Neural progenitor cell (in vitro differentiated cells): ENCODE results near the gene ABHD14A. TPM values are rescaled to one million over a fixed set of nuclear protein-coding genes. Genes with fewer than 3 reads are reported as not detected.

Source experiments
- DNase-seq: peaks from one replicate; pipeline ENCODE4 v3.0.0-alpha.2; 2016; ENCODE audit warnings: low spot score
- H2AFZ ChIP-seq: fragments of 200-600 bp; sonication (generic); replicated peaks from 2 replicates; pipeline ENCODE4 v1.6.1; 2016; ENCODE audit warnings: antibody characterized with exemption
- H3F3A ChIP-seq: fragments of 200-600 bp; sonication (generic); 2 replicates; pipeline ENCODE4 v1.6.1; 2016; ENCODE audit warnings: antibody characterized with exemption, low read depth
- H3K27ac ChIP-seq: fragments of 200-600 bp; sonication (generic); 2 replicates; pipeline ENCODE4 v1.5.1; 2016; ENCODE audit warnings: mild to moderate bottlenecking
- H3K27me3 ChIP-seq: fragments of 200-600 bp; sonication (generic); 2 replicates; pipeline ENCODE4 v1.6.1; 2016; ENCODE audit warnings: mild to moderate bottlenecking, moderate library complexity
- H3K36me3 ChIP-seq: fragments of 200-600 bp; sonication (generic); 2 replicates; pipeline ENCODE4 v1.5.1; 2016
- H3K4me1 ChIP-seq: fragments of 200-600 bp; sonication (generic); 2 replicates; pipeline ENCODE4 v1.6.1; 2016; ENCODE audit warnings: mixed run types
- H3K4me2 ChIP-seq: fragments of 200-600 bp; sonication (generic); 2 replicates; pipeline ENCODE4 v1.6.1; 2016
- H3K4me3 ChIP-seq: fragments of 200-600 bp; sonication (generic); 2 replicates; pipeline ENCODE4 v1.5.1; 2016
- H3K79me2 ChIP-seq: fragments of 200-600 bp; sonication (generic); 2 replicates; pipeline ENCODE4 v1.6.1; 2016; ENCODE audit warnings: low read depth
- H3K9ac ChIP-seq: fragments of 200-600 bp; sonication (generic); 2 replicates; pipeline ENCODE4 v1.6.1; 2016
- H3K9me3 ChIP-seq: fragments of 200-600 bp; sonication (generic); 2 replicates; pipeline ENCODE4 v1.5.1; 2016; ENCODE audit warnings: low read depth
- H4K20me1 ChIP-seq: fragments of 200-600 bp; sonication (generic); 2 replicates; pipeline ENCODE4 v1.6.1; 2016; ENCODE audit warnings: low read depth
- H3K27ac Mint-ChIP-seq: 3 replicates; pipeline ENCODE4 v1.8.0; 2021; ENCODE audit warnings: mixed read lengths
- H3K27me3 Mint-ChIP-seq: 2 replicates; pipeline ENCODE4 v1.8.0; 2022; ENCODE audit warnings: low read depth, mild to moderate bottlenecking, inconsistent platforms, moderate library complexity, mixed read lengths; ENCODE audit not compliant: insufficient read depth
- H3K36me3 Mint-ChIP-seq: 3 replicates; pipeline ENCODE4 v1.8.0; 2021; ENCODE audit warnings: mixed read lengths
- H3K4me1 Mint-ChIP-seq: 3 replicates; pipeline ENCODE4 v1.8.0; 2021; ENCODE audit warnings: mixed read lengths
- H3K4me3 Mint-ChIP-seq: 3 replicates; pipeline ENCODE4 v1.8.0; 2021; ENCODE audit warnings: mild to moderate bottlenecking, moderate library complexity, mixed read lengths
- H3K9me3 Mint-ChIP-seq: 3 replicates; pipeline ENCODE4 v1.8.0; 2020; ENCODE audit warnings: mixed read lengths
- CTCF ChIP-seq: fragments of 200-600 bp; sonication (generic); IDR thresholded peaks from 2 replicates; pipeline ENCODE4 v1.5.1; 2017; ENCODE audit warnings: antibody characterized with exemption, mild to moderate bottlenecking
- EZH2 ChIP-seq: fragments of 200-600 bp; sonication (generic); IDR thresholded peaks from 2 replicates; pipeline ENCODE4 v1.6.1; 2017; ENCODE audit warnings: antibody characterized with exemption, mild to moderate bottlenecking, moderate library complexity
- EZH2phosphoT487 ChIP-seq: fragments of 200-600 bp; sonication (generic); IDR thresholded peaks from 2 replicates; pipeline ENCODE4 v1.6.1; 2017; ENCODE audit warnings: antibody characterized with exemption
- total RNA-seq: library from RNA; depleted of rRNA; stranded (reverse); fragments of >200 nt; gene quantifications from 2 replicates; pipeline ENCODE4 v1.2.3, GENCODE V29; 2015; ENCODE audit warnings: low replicate concordance

ABHD14A gene
- total RNA-seq, 1 donor from 2014 or later = 4.0 TPM

DNA sequence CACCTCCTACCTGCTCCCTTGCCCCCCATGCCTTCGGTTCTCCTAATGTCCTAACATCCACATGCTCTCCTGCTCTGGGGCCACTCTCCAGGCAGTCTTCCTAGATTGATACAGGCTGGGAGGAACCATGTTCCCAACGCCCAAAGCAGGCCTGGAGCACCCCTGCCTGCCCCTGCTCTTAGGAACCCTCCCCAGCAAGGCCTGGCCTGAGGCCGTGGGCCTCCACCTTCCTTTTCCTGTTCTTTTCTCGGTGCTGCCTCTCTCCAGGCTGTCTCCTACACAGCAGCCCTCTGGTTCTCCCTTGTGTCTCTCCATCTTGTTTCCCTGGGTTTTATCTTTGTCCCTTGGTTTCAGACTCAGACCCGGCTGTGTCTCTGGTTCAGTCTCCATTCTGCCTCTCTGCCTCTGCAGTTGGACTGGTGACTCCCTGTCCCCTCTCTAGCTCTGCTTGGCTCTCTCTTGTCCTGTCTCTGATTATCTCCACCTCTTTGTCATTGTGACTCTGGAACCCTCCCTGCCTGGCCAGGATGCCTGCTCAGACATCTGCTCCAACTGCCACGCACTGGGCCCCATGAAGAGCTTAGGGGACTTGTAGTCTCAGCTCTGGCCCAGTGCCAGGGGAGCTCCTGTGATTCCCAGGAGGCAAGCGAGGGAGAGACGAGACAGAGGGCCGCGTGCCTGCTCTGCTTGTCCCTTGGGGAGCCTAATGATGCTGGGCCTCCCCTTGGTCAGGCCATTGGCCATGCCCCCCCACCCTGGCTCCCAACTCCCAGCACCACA lies 46.8 kb downstream of the ABHD14A start:
- TF ChIP-seq EZH2phosphoT487 (no peak), CTCF (no peak), EZH2 (no peak)
- no peak overlapping the region for H2AFZ ChIP-seq
- no peaks in the 10 kb centered on the region for H3K36me3 Mint-ChIP-seq
- DNase-seq = no peak
- no peaks in the 10 kb centered on the region for H3K9me3 ChIP-seq
- H3K4me3 ChIP-seq = no peak overlapping the region
- H3K27ac ChIP-seq = no peak overlapping the region
- H3K4me1 Mint-ChIP-seq = peaks cover 48% of the 10 kb centered on the region
- peaks cover 2% of the 10 kb centered on the region for H3K27me3 Mint-ChIP-seq
- peak overlapping the region; percentile 6 for H3K4me3 Mint-ChIP-seq
- no peak overlapping the region for H3K4me2 ChIP-seq
- H3K79me2 ChIP-seq = no peaks in the 10 kb centered on the region
- peaks cover 22% of the 10 kb centered on the region for H3K4me1 ChIP-seq
- H3K27ac Mint-ChIP-seq = no peak overlapping the region
- H3K9ac ChIP-seq = no peak overlapping the region
- no peaks in the 10 kb centered on the region for H3K9me3 Mint-ChIP-seq
- no peaks in the 10 kb centered on the region for H3F3A ChIP-seq
- H4K20me1 ChIP-seq = no peaks in the 10 kb centered on the region
- H3K36me3 ChIP-seq = no peaks in the 10 kb centered on the region
- H3K27me3 ChIP-seq = no peaks in the 10 kb centered on the region

DNA sequence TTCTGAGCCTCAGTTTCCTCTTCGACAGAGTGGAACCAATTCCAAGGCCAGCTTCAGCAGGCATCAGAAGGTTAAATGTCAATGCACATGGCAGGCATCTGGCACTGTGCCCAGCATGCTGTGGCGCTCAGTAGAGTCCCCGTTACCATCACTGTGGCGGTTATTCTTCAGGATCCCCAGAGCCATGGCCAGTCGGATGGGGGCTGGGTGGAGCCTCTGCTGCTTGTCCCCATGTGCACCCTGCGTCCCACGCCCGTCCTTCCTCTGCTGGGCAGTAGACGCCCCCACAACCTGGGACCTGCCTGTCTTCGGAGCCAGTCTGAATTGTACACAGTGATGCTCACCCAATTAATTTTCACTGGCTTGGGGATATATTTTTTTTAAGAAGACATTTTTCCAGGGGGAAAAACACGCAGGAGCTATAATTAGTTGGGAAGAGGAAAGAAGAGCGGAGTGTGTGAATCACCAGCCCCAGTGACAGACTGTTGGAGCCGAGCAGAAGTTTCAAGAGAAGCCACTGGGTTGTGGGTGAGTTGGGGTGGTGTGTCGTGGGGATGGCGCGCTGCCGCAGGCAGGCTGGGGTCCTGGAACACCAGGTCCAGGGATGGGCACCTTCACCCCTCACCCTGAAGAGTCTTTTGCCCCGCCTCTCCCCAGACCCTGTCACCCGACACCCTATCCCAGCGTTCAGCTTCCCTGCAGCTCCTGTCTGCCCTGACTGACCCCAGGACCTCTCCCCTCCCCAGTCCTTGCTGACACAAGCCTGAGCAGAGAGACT lies 47.6 kb downstream of the ABHD14A start:
- H3K27ac ChIP-seq = no peak overlapping the region
- peaks cover 48% of the 10 kb centered on the region for H3K4me1 Mint-ChIP-seq

GRCh38 chr3:52023101-52023770 lies 48.4 kb downstream of the ABHD14A start:
- no peaks in the 10 kb centered on the region for H3K36me3 Mint-ChIP-seq

More for the DNA sequence above, 47.6 kb downstream of the ABHD14A start:
- peak; percentile 61 for DNase-seq
- Histone ChIP-seq H3K4me2 (peak overlapping the region; percentile 42), H3K4me1 (peaks cover 25% of the 10 kb centered on the region), H3K9ac (no peak overlapping the region), H3K36me3 (no peaks in the 10 kb centered on the region), H4K20me1 (no peaks in the 10 kb centered on the region), H3F3A (no peaks in the 10 kb centered on the region), H3K79me2 (no peaks in the 10 kb centered on the region), H3K4me3 (no peak overlapping the region), H3K9me3 (no peaks in the 10 kb centered on the region), H3K27me3 (no peaks in the 10 kb centered on the region), H2AFZ (no peak overlapping the region)
- Mint-ChIP-seq H3K9me3 (no peaks in the 10 kb centered on the region), H3K36me3 (no peaks in the 10 kb centered on the region), H3K27ac (no peak overlapping the region), H3K4me3 (no peak overlapping the region), H3K27me3 (peaks cover 2% of the 10 kb centered on the region)
- TF ChIP-seq EZH2phosphoT487 (no peak), CTCF (no peak), EZH2 (no peak)

More at GRCh38 chr3:52023101-52023770, 48.4 kb downstream of the ABHD14A start:
- Histone ChIP-seq H3K4me2 (peak overlapping the region; percentile 42), H3K27ac (no peak overlapping the region), H3F3A (no peaks in the 10 kb centered on the region), H4K20me1 (no peaks in the 10 kb centered on the region), H3K36me3 (no peaks in the 10 kb centered on the region), H3K4me3 (no peak overlapping the region), H2AFZ (no peak overlapping the region), H3K9me3 (no peaks in the 10 kb centered on the region), H3K9ac (no peak overlapping the region), H3K27me3 (no peaks in the 10 kb centered on the region), H3K79me2 (no peaks in the 10 kb centered on the region), H3K4me1 (peaks cover 25% of the 10 kb centered on the region)
- DNase-seq = no peak
- no peaks in the 10 kb centered on the region for H3K9me3 Mint-ChIP-seq
- TF ChIP-seq EZH2 (no peak), EZH2phosphoT487 (no peak), CTCF (no peak)
- H3K4me3 Mint-ChIP-seq = no peak overlapping the region
- no peak overlapping the region for H3K27ac Mint-ChIP-seq
- peaks cover 2% of the 10 kb centered on the region for H3K27me3 Mint-ChIP-seq
- peaks cover 48% of the 10 kb centered on the region for H3K4me1 Mint-ChIP-seq
